Stimulated activated memory B cell treated with anti-CD40 and anti-IgM and Interleukin-4, amounts not matched to agents 10 μg/mL and 1 μg/mL and 100 μg/mL, for 72 hours (primary cell): Measurements from ENCODE around the gene KIFAP3.
"Not testable (repeated sequence)": the region's sequence is repeated elsewhere in the genome, so short reads cannot be mapped to it uniquely, and the experiment has no call there.

Experiments
- ATAC-seq: fragments of 150-1000 bp; cut with Tn5 transposase; 2 replicates; pipeline ENCODE4 v1.10.0; 2021
- H3K27ac Mint-ChIP-seq: one replicate; pipeline ENCODE4 v1.8.0; 2022; ENCODE audit warnings: mild to moderate bottlenecking, mixed read lengths
- H3K27me3 Mint-ChIP-seq: one replicate; pipeline ENCODE4 v1.8.0; 2022; ENCODE audit warnings: mixed read lengths
- H3K36me3 Mint-ChIP-seq: one replicate; pipeline ENCODE4 v1.8.0; 2022; ENCODE audit warnings: mixed read lengths
- H3K4me1 Mint-ChIP-seq: one replicate; pipeline ENCODE4 v1.8.0; 2022; ENCODE audit warnings: mixed read lengths
- H3K4me3 Mint-ChIP-seq: one replicate; pipeline ENCODE4 v1.8.0; 2022; ENCODE audit warnings: mild to moderate bottlenecking, moderate library complexity, mixed read lengths
- H3K9me3 Mint-ChIP-seq: one replicate; pipeline ENCODE4 v1.8.0; 2022; ENCODE audit warnings: mixed read lengths

KIFAP3 gene

GRCh38 chr1:170027760-170028159 lies 46.7 kb downstream of the KIFAP3 start:
- Mint-ChIP-seq H3K36me3 (peaks cover 58% of the 10 kb centered on the region), H3K4me1 (peaks cover 6% of the 10 kb centered on the region), H3K9me3 (peaks cover 5% of the 10 kb centered on the region), H3K27me3 (no peaks in the 10 kb centered on the region), H3K4me3 (no peak overlapping the region), H3K27ac (no peak overlapping the region)
- no peak for ATAC-seq

GRCh38 chr1:170020859-170021258 lies 53.6 kb downstream of the KIFAP3 start:
- Mint-ChIP-seq H3K9me3 (peaks cover 4% of the 10 kb centered on the region), H3K27ac (no peak overlapping the region), H3K36me3 (peaks cover 57% of the 10 kb centered on the region), H3K27me3 (no peaks in the 10 kb centered on the region), H3K4me3 (no peak overlapping the region), H3K4me1 (no peaks in the 10 kb centered on the region)
- ATAC-seq, result no peak

- peaks cover 58% of the 10 kb centered on the region for H3K36me3 Mint-ChIP-seq
- no peaks in the 10 kb centered on the region for H3K4me1 Mint-ChIP-seq
- no peak overlapping the region for H3K4me3 Mint-ChIP-seq
- H3K27ac Mint-ChIP-seq, result no peak overlapping the region
- peaks cover 4% of the 10 kb centered on the region for H3K9me3 Mint-ChIP-seq
- no peaks in the 10 kb centered on the region for H3K27me3 Mint-ChIP-seq
- no peak for ATAC-seq
Observed at GRCh38 chr1:170017478-170017877, 57.0 kb downstream of the KIFAP3 start.

- Mint-ChIP-seq H3K27ac (no peak overlapping the region), H3K36me3 (peaks cover 38% of the 10 kb centered on the region), H3K4me3 (no peak overlapping the region), H3K4me1 (no peaks in the 10 kb centered on the region), H3K27me3 (no peaks in the 10 kb centered on the region), H3K9me3 (no peaks in the 10 kb centered on the region)
- no peak for ATAC-seq
Observed at GRCh38 chr1:170012920-170013319, 61.6 kb downstream of the KIFAP3 start.

- Mint-ChIP-seq H3K4me1 (no peaks in the 10 kb centered on the region), H3K9me3 (peaks cover 6% of the 10 kb centered on the region), H3K27me3 (no peaks in the 10 kb centered on the region), H3K4me3 (no peak overlapping the region), H3K36me3 (peaks cover 18% of the 10 kb centered on the region), H3K27ac (no peak overlapping the region)
- ATAC-seq, result no peak
Observed at GRCh38 chr1:170010443-170010842, 64.1 kb downstream of the KIFAP3 start.

GRCh38 chr1:170009551-170009950 lies 64.9 kb downstream of the KIFAP3 start:
- no peak overlapping the region for H3K4me3 Mint-ChIP-seq
- H3K36me3 Mint-ChIP-seq, result peaks cover 14% of the 10 kb centered on the region
- H3K4me1 Mint-ChIP-seq, result no peaks in the 10 kb centered on the region
- H3K9me3 Mint-ChIP-seq, result peaks cover 6% of the 10 kb centered on the region
- H3K27ac Mint-ChIP-seq, result no peak overlapping the region
- H3K27me3 Mint-ChIP-seq, result no peaks in the 10 kb centered on the region
- no peak for ATAC-seq

- ATAC-seq, H3K9me3 Mint-ChIP-seq, H3K4me3 Mint-ChIP-seq, H3K36me3 Mint-ChIP-seq, H3K27me3 Mint-ChIP-seq, H3K27ac Mint-ChIP-seq, H3K4me1 Mint-ChIP-seq: not testable (repeated sequence)
Observed at GRCh38 chr1:170008745-170009144, 65.8 kb downstream of the KIFAP3 start.

- not testable (repeated sequence) for H3K27ac Mint-ChIP-seq, ATAC-seq, H3K27me3 Mint-ChIP-seq, H3K9me3 Mint-ChIP-seq, H3K36me3 Mint-ChIP-seq, H3K4me1 Mint-ChIP-seq, H3K4me3 Mint-ChIP-seq
Observed at GRCh38 chr1:170003270-170003835, 71.1 kb downstream of the KIFAP3 start.

GRCh38 chr1:170001266-170001665 lies 73.2 kb downstream of the KIFAP3 start:
- H3K36me3 Mint-ChIP-seq, result peaks cover 5% of the 10 kb centered on the region
- H3K4me1 Mint-ChIP-seq, result no peaks in the 10 kb centered on the region
- no peaks in the 10 kb centered on the region for H3K27me3 Mint-ChIP-seq
- no peaks in the 10 kb centered on the region for H3K9me3 Mint-ChIP-seq
- ATAC-seq, result no peak
- no peak overlapping the region for H3K4me3 Mint-ChIP-seq
- H3K27ac Mint-ChIP-seq, result no peak overlapping the region

- no peaks in the 10 kb centered on the region for H3K27me3 Mint-ChIP-seq
- no peak for ATAC-seq
- H3K36me3 Mint-ChIP-seq, result peaks cover 5% of the 10 kb centered on the region
- no peaks in the 10 kb centered on the region for H3K9me3 Mint-ChIP-seq
- H3K4me3 Mint-ChIP-seq, result no peak overlapping the region
- no peaks in the 10 kb centered on the region for H3K4me1 Mint-ChIP-seq
- H3K27ac Mint-ChIP-seq, result no peak overlapping the region
Observed at GRCh38 chr1:169999761-170000160, 74.7 kb downstream of the KIFAP3 start.

GRCh38 chr1:169999331-169999741 lies 75.2 kb downstream of the KIFAP3 start:
- Mint-ChIP-seq H3K36me3 (peaks cover 5% of the 10 kb centered on the region), H3K4me3 (no peak overlapping the region), H3K27ac (no peak overlapping the region), H3K27me3 (no peaks in the 10 kb centered on the region), H3K9me3 (no peaks in the 10 kb centered on the region), H3K4me1 (no peaks in the 10 kb centered on the region)
- no peak for ATAC-seq

GRCh38 chr1:169995993-169996392 lies 78.5 kb downstream of the KIFAP3 start:
- Mint-ChIP-seq H3K27ac (no peak overlapping the region), H3K36me3 (peaks cover 4% of the 10 kb centered on the region), H3K4me3 (no peak overlapping the region), H3K4me1 (no peaks in the 10 kb centered on the region), H3K9me3 (no peaks in the 10 kb centered on the region), H3K27me3 (no peaks in the 10 kb centered on the region)
- ATAC-seq, result no peak

- no peak overlapping the region for H3K27ac Mint-ChIP-seq
- no peaks in the 10 kb centered on the region for H3K4me1 Mint-ChIP-seq
- peaks cover 6% of the 10 kb centered on the region for H3K36me3 Mint-ChIP-seq
- H3K4me3 Mint-ChIP-seq, result no peak overlapping the region
- no peaks in the 10 kb centered on the region for H3K27me3 Mint-ChIP-seq
- no peak for ATAC-seq
- no peaks in the 10 kb centered on the region for H3K9me3 Mint-ChIP-seq
Observed at GRCh38 chr1:169989246-169989645, 85.2 kb downstream of the KIFAP3 start.

GRCh38 chr1:169985757-169986156 lies 88.7 kb downstream of the KIFAP3 start:
- Mint-ChIP-seq H3K9me3 (no peaks in the 10 kb centered on the region), H3K27ac (no peak overlapping the region), H3K4me1 (no peaks in the 10 kb centered on the region), H3K36me3 (peaks cover 22% of the 10 kb centered on the region), H3K4me3 (no peak overlapping the region), H3K27me3 (no peaks in the 10 kb centered on the region)
- ATAC-seq, result no peak

GRCh38 chr1:169974067-169974466 lies 100.4 kb downstream of the KIFAP3 start:
- Mint-ChIP-seq H3K4me1 (no peaks in the 10 kb centered on the region), H3K4me3 (no peak overlapping the region), H3K27ac (no peak overlapping the region), H3K27me3 (no peaks in the 10 kb centered on the region), H3K36me3 (peaks cover 23% of the 10 kb centered on the region), H3K9me3 (no peaks in the 10 kb centered on the region)
- ATAC-seq, result no peak

GRCh38 chr1:169970114-169970513 lies 104.4 kb downstream of the KIFAP3 start:
- H3K4me1 Mint-ChIP-seq, result no peaks in the 10 kb centered on the region
- H3K9me3 Mint-ChIP-seq, result no peaks in the 10 kb centered on the region
- H3K27me3 Mint-ChIP-seq, result no peaks in the 10 kb centered on the region
- ATAC-seq, result no peak
- no peak overlapping the region for H3K27ac Mint-ChIP-seq
- H3K4me3 Mint-ChIP-seq, result no peak overlapping the region
- H3K36me3 Mint-ChIP-seq, result peaks cover 13% of the 10 kb centered on the region

GRCh38 chr1:169968174-169968573 lies 106.3 kb downstream of the KIFAP3 start:
- no peaks in the 10 kb centered on the region for H3K9me3 Mint-ChIP-seq
- no peaks in the 10 kb centered on the region for H3K4me1 Mint-ChIP-seq
- H3K27ac Mint-ChIP-seq, result no peak overlapping the region
- no peak for ATAC-seq
- H3K4me3 Mint-ChIP-seq, result no peak overlapping the region
- no peaks in the 10 kb centered on the region for H3K27me3 Mint-ChIP-seq
- peaks cover 24% of the 10 kb centered on the region for H3K36me3 Mint-ChIP-seq
